Daoy (cell line): ENCODE data around the gene RGR. TPM values are rescaled to one million over a fixed set of nuclear protein-coding genes. Genes with fewer than 3 reads are reported as not detected.

Source experiments
- DNase-seq: peaks from one replicate; pipeline ENCODE4 v3.0.0-alpha.2; 2015; ENCODE audit warnings: low read depth
- total RNA-seq: library from RNA; depleted of rRNA; stranded (reverse); fragments of >200 nt; shearing (Covaris generic); gene quantifications from 2 replicates; pipeline ENCODE4 v1.2.3, GENCODE V29; 2014

The RGR gene
- total RNA-seq, 1 experiment from 2014 or later: not detected

DNA sequence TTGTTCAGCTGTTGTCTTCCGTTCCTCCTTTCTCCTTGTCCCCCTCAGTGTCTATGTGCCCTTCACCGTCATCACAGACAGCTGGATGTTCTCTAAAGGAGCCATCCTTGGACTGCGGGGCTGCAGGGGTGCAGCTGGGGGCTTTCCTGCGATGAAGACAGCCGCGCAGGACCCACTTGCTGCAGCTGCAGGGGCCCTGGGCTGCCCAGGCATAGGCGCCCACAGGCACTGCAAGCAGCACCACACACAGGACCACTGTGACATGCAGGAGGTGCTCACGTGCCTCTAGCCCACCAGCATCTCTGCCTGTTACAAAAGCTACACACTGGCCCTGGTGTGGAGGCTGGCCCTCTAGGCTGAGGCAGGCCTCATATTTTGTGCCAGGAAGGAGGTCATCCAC, 22.9 kb upstream of the RGR start:
- no peak for DNase-seq

DNA sequence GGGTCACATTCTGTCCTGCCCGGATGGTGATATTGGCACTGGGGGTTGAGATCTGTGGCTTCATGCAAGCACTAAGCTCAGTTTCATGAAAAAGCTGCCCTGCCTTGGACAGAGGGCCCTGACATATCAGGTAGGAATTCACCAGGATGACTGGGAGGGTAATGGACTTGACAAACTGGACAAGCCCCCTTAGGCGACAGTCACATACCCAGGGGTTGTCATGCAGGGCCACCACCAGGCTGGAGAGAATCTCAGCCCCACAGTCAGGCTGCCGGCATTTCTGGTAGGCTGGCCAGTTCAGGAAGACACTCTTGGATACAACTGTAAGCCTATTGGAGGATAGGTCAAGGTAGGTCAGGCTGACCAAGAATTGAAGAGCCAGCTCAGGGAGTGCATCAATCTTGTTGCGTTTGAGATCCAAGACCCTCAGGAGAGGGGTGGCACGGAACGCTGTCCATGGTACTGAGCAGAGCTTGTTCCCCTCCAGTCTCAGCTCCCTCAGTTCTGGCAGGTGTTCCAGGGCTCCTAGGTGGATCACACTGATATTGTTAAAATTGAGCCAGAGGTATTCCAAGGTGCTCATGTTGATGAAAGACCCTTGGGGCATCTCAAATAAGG, 20.3 kb upstream of the RGR start:
- DNase-seq: no peak

DNA sequence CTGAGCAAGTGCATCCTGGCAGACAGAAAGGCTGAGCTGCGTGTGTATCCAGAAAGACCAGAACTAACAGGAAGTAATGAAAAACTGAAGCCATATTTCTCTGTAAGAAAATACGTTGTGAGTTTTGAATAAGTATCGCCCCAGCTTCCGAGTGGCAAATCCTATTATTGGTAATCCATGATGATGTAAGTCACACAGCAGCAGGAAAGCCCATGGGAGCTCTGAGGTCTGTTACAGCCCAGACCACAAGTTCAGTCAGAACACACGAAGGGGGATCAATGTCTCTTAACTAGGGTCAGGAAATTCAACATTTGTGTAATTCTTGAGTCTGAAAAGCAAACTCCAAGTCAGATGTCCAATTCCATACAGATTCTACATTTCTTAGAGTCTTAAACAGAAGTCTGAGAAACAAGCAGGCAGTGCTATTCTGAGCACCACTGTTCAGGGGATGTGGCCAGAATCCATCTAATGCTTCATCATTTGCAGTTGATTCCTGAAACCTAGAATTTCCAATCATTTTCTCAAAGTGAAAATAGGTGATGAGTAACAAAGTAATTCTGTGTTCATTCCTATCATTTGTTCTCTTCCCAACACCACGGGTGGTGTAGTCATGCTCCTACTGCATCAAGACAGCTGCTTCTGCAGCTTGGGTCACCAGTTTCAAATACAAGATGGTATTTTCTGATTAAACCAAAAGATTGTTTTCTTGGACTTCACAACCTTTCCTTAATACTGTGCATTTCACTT, 19.3 kb upstream of the RGR start, which contains the start of gene LRIT2:
Gene LRIT2 (minus strand): TSS at position 118 of the 747 bp plus-strand sequence. CDS start 24 bp downstream, at position 94.
- DNase-seq: no peak

DNA sequence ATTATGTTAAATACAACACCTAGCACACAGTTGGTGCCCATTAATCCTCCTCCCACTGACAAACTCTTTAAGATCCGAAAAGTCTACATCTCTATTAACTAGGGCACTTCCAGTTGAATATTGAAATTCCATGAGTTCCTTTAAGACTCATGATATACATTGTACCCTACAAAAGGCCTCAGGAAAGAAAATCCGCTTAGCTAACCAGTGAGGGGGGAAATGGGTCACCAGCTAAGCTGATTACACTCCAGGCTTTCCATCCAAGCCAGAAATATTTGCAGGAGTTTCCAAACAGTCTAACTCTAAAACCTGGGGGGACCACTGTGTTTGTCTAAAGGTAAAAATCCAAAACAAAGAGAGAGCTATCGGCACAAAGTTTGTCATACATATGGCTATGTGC, 18.2 kb upstream of the RGR start:
- no peak for DNase-seq

DNA sequence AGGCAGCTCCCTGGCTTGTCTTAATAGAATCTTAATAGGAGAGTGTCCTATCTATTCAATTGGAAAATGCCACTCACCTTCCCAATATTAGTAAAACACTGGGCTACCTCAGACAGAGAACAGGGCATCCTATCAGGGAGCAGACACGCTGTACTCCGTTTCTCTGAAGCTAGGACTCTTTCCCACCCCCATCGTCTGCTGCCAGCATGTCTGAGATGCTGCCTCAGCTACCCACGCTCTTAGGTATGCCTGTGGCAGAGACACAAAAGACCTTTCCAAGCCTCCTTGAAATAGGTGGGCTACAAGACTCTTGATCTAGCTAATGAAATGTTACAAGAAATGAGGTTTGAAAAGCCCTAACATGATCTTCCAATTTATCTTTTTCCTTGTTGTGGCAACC, 17.0 kb upstream of the RGR start:
- no peak for DNase-seq

GRCh38 chr10:84230359-84230758, 14.5 kb upstream of the RGR start:
- DNase-seq: no peak

DNA sequence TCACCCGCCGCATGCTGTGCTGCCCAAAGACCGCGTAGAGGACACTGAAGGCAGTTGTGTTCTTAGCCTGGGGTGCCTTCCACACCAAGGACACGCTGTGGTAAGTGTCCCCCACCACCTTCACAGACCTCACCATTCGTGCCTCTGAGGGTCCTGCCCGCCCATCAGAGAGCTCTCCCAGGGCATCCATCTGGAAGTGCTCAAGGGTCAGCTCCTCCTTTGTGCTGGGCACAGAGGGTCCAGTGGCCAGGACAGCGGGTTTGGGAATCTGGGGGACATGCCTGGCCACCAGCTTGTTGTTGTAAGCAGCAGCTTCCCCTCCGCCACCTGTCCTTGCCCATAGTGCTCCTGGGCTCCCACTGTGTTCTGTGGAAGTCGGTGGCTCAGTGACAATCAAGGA, 12.5 kb upstream of the RGR start:
- no peak for DNase-seq

GRCh38 chr10:84233940-84234339, 10.9 kb upstream of the RGR start:
- DNase-seq: no peak

DNA sequence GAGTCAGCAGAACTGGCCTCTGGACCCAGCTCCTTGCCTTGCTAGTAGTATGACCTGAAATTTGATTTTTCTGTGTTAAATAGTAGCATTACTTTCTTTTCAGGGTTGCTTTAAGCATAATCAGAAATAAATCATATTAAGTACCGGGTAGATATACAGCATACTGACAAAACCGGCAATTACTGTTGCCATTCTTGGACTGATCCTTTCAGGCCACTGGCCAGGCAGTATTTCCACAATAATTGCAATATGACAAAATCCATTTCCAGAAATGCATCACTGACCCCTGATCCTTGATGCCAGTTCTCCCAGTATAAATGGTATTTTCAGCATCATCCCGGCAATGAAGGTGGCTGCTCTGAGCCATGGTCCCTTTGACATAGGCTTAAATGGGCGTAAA, 10.4 kb upstream of the RGR start:
- DNase-seq: no peak

GRCh38 chr10:84235096-84235495, 9.8 kb upstream of the RGR start:
- DNase-seq: no peak

- no peak for DNase-seq
Measured at GRCh38 chr10:84236807-84237198, 8.1 kb upstream of the RGR start.

- no peak for DNase-seq
Measured at GRCh38 chr10:84237199-84238051, 7.4 kb upstream of the RGR start.

- DNase-seq: no peak
Measured at GRCh38 chr10:84238909-84239308, 5.9 kb upstream of the RGR start.

DNA sequence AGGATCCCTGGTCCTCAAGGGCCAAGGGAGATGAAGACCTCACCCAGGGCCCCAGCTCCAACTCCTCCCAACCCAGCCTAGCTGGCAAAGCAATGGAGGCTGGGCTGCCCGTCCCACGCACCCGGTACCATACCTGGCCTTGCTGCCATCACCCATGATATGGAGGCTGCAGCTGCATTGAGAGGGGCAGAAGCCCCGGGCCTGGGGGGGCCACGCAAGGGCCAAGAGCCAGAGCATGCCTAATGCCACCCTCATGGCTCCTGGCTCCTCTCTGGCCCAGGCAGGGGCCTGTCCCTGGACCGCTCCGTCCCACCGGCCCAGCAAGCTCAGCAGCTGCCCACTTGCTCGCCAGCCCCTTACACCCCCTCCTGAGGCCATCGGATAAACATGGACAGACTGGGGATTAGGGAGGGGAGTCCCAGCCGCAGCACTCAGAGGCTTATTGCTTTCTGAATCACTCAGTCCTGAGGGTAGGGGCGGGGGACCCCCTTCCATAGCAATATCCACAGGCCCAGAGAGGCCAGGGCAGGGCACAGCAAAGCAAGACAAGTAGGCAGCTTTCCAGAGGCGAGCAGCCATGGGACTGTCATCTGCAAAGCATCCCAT, 3.6 kb upstream of the RGR start, which contains the start of gene LRIT1:
Gene LRIT1 (minus strand): TSS at position 362 of the 606 bp plus-strand sequence. CDS start 107 bp downstream, at position 255.
- no peak for DNase-seq

DNA sequence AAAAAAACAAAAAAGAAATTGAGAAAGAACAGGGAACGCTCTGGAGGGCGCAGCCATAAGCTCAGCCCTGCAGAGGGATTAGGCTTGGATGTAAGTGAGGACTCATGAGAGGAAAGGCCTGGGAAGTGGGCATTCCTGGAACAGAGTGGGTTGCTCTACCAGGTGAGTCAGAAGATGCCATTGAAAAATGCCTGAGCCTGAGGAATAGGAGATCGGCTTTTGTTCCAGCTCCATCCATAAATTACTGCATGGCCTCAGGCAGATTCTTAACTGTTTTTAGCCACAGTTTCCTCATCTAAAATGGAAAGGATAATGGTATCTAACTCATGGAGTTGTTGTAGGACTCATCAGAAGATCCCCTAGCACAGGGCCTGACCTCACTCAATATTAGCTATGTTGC, 1.1 kb upstream of the RGR start:
- no peak for DNase-seq

GRCh38 chr10:84247496-84247895, 2.6 kb downstream of the RGR start:
- DNase-seq: no peak

- no peak for DNase-seq
Measured at GRCh38 chr10:84248794-84249193, 3.9 kb downstream of the RGR start.

GRCh38 chr10:84254552-84255478, 10.0 kb downstream of the RGR start:
- no peak for DNase-seq

GRCh38 chr10:84256510-84257342, 11.9 kb downstream of the RGR start:
- DNase-seq: peak; percentile 57
